NOMO-1 treated with DMSO at 0.1 percent for 48 hours (cell line): Measurements from ENCODE around the gene EME2.

Experiments used
- DNase-seq: peaks from one replicate; lab custom pipeline; 2025; ENCODE audit not compliant: unreplicated experiment; lab: John Stamatoyannopoulos, UW

Gene EME2

DNA sequence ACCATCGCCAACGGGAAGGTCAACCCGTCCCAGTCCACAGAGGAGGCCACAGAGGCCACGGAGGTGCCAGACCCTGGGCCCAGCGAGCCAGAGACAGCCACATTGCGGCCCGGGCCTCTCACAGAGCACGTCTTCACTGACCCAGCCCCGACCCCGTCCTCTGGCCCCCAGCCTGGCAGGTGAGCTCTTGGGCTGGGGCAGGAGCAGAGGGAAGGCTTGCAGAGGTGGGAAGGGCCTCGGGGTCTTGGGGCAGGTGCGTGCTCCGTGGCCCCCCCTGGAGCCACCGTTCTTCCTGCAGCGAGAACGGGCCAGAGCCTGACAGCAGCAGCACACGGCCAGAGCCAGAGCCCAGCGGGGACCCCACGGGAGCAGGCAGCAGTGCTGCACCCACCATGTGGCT is 6.4 kb upstream of the EME2 start:
- DNase-seq = no peak

DNA sequence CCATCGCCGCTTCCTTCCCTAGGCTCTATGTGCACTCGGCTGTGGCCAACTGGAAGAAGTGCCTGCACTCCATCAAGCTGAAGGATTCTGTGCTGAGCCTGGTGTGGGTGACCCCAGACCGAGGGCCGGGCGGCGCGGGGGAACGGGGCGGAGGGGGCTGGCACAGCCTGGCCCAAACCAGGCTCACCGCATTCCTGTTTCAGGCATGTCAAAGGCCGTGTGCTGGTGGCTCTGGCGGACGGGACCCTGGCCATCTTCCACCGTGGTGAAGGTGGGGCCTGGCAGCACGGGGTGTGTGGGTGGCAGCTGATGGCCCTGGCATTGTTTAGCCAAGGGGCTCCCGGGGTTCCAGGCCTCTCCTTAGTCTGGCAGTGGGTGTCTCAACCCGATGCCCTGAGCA is 5.9 kb upstream of the EME2 start:
- no peak for DNase-seq

DNA sequence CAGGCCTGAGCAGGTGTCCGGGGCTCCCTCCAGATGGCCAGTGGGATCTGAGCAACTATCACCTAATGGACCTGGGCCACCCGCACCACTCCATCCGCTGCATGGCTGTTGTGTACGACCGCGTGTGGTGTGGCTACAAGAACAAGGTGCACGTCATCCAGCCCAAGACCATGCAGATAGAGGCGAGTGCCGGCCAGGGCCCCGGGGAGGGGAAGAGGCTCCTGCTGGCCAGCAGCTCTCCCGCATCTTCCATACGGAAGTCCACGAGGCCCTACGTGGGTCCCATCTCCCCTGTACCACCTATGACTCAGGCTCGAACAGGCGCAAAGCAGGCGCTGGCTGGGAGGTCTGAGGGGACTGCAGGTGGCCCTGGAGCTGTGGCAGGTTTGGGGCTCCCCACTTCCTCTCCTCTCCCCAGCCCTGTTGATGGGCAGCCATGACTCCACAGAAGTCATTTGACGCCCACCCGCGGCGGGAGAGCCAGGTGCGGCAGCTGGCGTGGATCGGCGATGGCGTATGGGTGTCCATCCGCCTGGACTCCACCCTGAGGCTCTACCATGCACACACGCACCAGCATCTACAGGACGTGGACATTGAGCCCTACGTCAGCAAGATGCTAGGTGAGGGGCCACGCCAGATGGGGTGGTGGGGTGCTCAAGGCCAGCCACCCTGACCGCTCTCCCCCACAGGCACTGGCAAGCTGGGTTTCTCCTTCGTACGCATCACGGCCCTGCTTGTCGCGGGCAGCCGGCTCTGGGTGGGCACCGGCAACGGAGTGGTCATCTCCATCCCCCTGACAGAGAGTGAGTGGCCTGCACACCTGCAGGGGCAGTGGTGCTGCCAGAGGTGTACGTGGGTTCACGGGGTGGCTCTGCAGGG is 5.3 kb upstream of the EME2 start:
- no peak for DNase-seq

DNA sequence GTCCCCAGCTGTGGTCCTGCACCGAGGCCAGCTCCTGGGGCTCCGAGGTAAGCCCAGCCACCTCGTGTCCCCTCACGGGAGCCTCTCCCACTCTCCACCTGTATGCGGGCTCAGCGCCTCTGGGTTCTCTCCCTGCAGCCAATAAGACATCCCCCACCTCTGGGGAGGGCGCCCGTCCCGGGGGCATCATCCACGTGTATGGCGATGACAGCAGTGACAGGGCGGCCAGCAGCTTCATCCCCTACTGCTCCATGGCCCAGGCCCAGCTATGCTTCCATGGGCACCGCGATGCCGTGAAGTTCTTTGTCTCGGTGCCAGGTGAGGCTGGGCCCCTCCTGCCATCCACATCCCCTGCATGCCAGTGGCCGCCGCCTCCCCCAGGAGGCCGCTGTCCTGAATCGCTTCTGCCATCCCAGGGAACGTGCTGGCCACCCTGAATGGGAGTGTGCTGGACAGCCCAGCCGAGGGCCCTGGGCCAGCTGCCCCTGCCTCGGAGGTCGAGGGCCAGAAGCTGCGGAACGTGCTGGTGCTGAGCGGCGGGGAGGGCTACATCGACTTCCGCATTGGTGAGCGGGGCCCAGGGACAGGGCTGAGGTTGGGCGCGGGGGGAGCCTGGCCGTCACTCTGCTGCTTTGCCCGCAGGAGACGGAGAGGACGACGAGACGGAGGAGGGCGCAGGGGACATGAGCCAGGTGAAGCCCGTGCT is 4.4 kb upstream of the EME2 start:
- no peak for DNase-seq

DNA sequence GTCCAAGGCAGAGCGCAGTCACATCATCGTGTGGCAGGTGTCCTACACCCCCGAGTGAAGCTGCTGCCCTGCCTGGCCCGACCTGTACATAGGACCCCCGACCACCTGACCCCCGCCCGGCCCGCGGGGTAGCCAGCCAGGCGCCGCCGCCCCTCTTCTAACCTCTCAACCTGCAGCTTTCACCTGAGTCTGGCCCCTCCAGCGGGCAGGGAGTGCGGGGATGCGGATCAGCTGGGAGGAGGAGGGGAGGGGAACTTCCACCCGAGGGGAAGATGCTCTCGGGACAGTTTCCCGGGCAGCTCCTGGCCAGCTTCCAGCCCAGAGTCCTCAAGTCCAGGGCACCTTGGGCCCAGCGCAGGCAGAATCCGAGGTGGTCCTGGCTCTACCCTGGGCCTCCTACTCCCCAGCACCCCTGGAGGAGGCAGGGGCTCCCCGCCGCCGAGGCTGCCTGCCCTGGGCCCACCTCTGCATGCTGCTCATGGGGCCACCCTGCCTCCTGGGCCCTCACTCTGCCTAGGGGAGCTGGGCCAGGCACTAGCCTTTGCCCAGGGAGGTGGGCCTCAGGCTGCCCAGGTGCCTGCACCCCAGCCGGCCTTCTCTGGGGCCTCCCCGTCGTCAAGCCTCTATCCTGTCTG is 3.7 kb upstream of the EME2 start:
- no peak for DNase-seq

DNA sequence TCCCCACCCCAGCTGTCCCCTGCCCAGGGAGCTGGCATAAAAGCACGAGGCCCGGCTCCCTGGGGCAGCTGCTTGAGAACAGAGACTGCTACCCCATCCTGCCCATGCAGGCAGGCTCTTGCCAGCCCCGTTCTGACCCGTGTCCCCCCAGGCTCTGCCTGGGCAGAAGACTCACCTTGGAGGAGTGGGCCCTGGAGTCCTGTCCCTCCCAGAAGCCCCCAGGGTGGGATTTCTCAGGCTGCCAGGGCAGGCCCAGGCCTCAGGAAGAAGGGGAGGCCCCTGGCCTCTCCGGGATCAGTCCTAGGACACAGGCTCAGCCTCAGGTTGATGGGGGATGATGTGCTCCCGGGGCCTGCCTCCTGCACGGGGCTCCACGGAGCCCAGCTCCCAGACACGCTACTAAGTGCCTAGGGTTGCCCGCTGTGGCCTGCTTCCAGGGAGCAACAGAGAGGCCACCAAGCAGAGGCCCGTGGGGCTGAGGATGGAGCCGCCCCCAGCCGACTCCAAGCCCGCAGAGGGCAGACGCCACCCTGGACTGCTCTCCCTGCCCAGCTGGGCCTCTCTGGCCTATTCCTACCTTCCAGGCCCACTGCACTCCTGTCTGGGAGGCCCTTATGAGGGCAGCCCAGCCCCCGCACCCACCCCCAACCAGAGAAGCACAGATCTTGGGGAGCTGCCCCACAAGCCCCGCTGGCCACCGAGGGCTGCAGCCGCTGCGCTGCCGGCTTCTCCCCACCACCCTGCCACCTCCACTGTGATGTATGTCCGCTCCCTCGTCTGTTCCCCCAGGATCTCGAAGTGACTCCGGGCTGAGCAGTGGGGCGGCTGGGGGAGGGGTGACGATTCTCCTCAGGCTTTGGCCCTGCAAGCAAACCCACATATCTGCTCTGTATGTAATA is 3.0 kb upstream of the EME2 start:
- no peak for DNase-seq

DNA sequence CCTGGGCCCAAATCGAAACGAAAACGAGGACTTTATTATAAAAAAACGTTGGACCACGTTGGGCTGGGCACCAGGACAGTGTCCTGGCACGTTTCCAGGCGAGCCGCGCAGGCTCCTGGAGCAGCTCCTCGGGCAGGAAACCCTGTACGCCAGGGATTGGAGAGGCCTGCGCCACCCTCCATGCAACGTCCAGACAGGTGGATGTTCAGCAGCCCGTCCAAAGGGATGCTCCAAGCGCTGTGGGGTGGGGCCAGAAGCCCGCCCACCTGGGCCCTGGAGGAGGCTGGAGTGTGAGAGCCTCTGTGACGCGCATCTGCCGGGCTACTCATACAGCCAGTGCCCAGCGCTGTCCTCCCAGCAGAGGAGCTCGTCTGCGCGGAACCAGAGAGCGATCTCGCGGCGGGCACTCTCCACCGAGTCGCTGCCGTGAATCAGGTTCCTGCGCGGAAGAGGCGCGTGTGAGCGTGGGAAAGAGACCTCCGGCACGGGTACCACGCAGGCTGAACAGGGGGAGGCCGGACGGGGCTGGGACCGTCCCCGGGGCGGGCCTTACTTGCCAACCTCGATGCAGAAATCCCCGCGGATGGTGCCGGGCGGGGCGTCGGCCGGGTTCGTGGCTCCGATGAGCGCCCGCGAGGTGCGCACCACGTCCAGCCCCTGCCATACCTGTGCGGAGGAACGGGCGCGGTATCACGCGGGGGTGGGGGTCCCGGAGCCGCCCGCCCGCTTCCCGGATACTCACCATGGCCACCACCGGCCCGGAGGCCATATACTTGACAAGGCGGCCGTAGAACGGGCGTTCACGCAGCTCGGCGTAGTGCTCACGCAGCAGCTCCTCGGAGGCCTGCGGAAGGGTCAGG is 2.1 kb upstream of the EME2 start:
- DNase-seq = no peak

DNA sequence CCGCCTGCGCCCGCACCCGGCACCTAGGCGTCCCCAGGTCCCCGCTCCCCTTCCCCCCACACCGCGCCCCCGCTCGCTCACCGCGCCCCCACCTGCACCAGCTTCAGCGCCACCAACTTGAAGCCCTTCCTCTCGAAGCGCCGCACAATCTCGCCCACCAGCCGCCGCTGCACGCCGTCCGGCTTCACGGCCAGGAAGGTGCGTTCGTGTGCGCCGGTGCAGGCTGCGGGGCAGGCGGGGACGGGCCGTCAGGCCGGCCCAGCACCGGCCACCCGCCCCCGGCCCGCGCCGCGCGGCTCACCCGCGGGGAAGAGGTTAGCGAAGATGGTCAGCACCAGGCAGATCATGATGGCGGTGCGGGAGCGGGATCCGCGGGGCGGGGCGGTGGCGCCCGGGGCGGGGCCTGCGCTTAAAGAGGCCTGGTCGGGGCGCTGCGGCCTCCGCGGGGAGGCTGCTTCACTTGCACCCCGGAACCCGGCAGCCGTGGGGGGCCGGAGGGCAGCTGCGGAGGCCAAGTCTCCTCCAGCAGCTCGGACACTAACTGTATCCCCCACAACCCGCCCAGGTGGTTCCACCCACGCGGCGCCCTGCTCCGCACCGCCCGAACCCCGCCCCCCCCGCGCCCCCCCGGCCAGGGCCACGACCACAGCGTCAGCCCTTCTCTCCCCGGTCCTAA is 1.3 kb upstream of the EME2 start, which contains the start of gene NME3:
Gene NME3, minus strand, starts transcription at position 356 of the 676 bp plus-strand sequence. Its CDS starts 9 bp downstream, at position 347.
- DNase-seq = peak; percentile 54

DNA sequence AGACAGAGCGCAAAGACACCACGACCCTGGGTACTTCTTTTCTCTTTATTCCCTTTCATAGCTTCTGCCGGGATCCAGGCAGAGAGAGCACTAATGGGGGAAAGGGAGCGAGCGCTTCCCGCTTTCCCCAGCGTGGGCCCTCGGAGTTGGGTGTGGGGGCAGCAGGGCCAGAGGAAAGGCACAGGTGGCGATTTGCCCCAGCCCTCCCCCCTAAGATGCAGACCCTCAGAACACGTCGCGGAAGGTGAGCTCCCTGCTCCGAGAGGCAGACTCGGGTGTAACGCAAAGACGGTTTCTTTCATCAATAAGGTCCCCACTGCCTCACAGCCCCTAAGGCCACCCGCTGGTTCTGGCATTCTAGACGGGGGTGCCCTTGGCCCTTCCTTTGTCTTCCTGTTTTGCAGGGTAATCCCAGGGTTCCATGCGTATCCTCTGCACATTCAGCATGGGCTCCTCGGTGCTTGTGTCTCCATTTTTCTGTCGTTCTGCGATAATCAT is 697 bp upstream of the EME2 start:
- no peak for DNase-seq

DNA sequence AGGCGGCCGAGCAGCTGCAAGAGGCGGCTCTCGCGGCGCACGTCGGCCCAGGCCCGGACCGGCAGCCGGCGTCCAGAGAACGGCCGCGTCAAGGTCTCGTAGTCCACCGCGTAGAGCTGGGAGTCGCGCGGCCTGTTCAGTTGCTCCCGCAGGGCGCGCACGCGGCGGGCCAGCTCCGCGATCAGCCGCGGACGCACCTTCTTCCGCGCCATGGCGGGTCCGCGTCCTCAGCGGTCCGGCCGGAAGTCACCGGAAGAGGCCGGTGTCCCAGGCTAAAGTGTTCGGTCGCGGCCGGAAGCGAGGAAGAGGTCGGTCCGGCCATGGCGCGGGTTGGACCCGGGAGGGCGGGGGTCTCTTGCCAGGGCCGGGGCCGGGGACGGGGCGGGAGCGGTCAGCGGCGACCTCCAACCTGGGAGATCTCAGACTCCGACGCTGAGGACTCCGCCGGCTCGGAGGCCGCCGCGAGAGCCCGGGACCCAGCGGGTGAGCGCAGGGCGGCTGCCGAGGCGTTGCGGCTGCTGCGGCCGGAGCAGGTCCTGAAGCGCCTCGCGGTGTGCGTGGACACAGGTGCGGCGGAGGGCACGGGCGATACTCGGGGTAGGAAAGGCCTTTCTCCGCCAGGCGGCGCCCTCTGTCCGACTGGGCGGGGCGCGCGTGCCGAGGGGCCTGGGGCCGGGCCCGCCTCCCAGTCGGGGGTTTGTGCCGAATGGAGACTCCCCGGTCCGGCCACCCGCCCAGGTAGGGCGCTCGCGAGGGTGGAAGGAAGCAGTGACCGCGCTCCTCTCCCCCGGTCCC is 495 bp downstream of the EME2 start, which contains the start of gene MRPS34:
Gene MRPS34, minus strand, starts transcription at position 227 of the 795 bp plus-strand sequence. Its CDS starts 15 bp downstream, at position 212.
- DNase-seq = peak; percentile 47

DNA sequence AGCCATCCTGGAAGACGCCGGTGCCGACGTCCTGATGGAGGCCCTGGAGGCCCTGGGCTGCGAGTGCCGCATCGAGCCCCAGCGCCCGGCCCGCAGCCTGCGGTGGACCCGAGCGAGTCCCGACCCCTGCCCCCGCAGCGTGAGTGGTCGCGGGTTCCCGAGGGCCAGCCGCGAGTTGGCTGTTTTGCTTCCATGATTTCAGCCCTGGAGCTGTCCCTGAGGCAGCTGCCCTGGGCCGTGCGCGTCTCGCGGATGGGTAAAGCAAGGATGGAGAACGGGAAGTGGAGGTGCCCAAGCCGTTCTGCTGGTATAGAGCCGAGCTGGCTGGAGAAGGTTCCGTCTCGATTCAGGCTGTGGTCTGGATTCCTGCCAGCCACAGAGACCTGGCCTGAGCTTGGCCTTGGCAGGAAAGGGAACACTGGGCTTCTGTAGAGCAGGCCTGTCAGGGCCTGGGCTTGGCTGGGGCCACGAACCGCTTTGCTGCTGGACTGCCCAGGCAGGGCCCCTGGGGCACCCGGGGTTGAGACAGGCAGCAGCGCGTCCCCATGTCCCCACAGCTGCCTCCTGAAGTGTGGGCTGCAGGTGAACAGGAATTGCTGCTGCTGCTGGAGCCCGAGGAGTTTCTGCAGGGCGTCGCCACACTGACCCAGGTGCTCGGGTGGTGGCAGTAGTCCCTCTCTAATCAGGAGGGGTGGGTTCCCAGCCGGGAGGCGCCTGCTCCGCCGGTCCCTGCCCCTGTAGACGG is 1.3 kb downstream of the EME2 start:
- peak; percentile 66 for DNase-seq

DNA sequence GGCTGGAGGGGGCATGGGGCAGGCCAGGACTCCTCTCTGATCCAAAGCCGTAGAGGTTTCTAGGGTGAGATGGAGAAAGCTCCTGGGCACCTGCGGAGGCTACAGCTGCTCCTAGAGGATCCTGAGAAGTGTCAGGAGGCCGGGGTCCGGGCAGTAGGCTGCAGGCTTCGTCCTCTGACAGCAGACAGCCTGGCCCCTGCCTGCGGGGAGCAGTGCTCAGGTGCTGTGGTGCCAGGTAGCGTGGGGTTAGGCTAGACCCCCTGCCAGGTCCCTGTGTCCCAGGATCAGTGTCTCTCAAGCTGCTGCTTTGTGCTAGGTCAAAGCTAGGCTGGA is 1.8 kb downstream of the EME2 start:
- DNase-seq = no peak

DNA sequence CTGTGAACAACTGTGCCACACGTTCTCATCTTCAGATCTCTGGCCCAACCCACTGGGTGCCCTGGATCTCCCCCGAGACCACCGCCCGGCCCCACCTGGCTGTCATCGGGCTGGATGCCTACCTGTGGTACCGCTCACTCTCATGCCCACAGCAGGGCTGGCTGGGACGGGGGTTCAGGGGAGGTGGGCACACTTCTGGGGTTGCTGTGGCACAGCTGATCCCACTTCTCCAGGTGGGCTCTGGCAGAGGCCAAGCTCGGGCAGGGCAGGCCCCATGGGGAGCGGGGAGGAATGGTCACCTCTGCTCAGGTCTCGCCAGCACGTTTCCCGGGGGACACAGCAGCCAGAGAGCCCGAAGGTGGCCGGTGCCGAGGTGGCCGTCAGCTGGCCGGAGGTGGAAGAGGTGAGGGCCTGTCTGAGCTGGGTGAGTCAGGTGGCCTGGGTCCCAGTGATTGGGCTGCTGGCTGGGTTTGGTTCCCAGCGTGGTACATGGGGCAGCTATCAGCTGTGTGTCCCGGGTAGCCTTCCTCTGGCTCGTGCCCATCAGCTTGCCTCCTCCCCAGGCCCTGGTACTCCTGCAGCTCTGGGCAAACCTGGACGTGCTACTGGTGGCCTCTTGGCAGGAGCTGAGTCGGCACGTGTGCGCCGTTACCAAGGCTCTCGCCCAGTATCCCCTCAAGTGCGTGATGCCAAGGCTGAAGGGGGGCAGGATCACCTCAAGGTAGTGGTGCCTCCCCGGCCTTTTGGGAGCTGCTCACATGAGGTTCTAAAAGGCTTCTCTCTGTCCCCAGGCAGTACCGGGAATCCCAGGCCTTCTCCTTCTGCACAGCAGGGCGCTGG is 2.6 kb downstream of the EME2 start:
- no peak for DNase-seq

DNA sequence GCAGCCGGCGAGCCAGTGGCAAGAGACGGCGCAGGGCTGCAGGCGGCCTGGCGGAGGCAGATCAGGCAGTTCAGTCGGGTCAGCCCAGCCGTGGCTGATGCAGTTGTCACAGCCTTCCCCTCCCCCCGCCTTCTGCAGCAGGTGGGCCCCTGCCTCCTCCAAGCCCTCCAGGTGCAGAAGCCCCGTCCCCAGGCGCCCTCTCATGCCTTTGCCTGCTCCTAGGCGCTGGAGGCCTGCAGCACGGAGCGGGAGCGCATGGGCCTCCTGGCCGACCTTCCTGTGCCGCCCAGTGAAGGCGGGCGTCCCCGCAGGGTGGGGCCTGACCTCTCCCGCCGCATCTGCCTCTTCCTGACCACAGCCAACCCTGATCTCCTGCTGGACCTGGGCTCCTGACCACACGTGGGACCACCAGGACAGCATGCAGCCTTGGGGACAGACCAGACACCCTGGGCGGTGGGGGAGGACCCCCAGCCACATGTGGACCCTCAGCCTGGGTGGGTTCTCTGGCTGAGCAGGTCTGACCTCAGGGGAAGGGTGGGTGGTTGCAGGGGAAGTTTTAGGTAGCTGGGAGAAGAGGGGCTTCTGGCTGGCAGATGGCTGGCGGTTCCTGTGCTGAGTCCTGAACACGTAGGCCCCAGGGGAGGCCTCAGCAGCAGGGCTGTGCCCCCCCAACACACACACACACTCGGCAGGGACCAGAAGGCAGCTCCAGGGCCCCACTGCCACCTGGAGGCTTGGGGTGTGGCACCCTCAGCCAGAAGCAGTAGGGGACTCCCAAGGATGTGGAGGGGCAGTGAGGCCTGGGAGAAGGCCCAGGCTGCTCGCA is 3.4 kb downstream of the EME2 start:
- DNase-seq = no peak

DNA sequence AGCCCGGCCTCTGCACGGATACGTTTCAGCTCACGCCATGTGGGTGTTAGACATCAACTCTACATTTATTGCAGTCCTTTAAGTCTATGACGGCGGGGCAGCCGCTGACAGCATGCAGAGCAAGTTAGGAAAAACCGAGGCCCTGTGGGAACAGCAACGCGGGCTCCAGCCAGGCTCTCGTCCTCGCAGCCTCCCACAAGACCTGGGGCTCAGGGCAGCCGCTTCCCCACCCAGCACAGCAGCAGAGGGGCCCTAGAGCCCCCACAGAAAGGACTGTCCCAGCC is 4.0 kb downstream of the EME2 start:
- no peak for DNase-seq

DNA sequence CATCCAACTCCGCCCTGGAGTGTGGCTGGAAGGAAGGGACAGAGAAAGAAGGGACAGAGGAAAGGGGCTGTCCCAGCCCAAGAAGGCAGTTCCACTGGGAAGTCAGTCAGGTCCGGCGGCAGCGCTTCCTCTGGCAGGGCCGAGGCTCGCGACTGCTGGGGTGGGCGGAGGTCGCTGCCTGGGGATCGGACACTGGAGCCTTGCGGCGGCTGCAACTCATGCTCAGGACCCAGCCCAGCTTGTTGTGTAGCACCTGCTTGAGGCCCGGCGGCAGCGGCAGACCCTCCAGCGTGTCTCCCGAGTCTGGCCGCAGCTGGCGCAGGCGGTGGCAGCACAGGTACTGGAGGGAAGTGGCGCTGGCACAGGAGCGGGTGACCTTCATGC is 4.4 kb downstream of the EME2 start:
- DNase-seq = no peak
